ENCODE data around the gene KIAA0930. TPM values are rescaled to one million over a fixed set of nuclear protein-coding genes. Genes with fewer than 3 reads are reported as not detected.

The KIAA0930 gene
- polyA plus RNA-seq, 1 of the 3 experiments (the other 2 are of a cell fraction), result 80.8 TPM

DNA sequence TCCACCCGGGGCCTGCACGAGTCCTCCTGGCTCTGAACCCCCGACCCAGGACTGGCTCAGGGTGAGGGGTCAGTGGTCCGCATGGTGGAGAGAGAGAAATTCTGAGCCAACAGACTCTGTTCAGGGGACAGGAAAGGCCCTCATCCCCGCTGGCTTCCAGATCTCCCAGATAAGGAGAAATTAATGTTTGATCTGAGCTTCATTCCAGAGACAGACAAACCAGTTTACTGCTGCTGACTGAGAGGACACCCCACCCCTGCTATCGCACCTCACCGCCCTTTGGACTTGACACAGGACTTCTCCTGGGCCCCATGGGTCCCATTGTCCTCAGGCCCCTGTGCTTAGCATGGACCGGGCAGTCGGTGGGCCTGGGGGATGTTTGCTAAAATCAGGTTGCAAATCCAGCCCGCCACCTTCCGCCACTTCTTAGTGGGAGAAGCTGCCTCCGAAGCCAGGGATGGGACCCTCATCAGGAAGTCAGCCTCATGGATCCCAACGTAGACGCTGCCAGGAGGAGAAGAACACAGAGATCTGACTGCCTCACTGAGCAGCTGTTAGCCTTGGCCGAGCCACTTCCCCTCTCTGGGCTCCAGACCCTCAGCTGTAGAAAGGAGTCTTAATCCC, 32.9 kb upstream of the KIAA0930 start:
- Histone ChIP-seq H3K4me3 (ENCODE audit: low read depth in 2 of 2, low read length in 1 of 2) (no peak overlapping the region), H3K27me3 (ENCODE audit: insufficient read depth) (no peaks in the 10 kb centered on the region), H3K9ac (no peak overlapping the region), H2AFZ (ENCODE audit: low read depth) (no peak overlapping the region), H3K36me3 (replicated peaks in 1 of 2; ENCODE audit: control insufficient read depth in 1 of 2, insufficient read depth in 2 of 2, low read length in 1 of 2) (no peaks in the 10 kb centered on the region), H3K79me2 (ENCODE audit: insufficient read depth) (no peaks in the 10 kb centered on the region), H3K4me1 (ENCODE audit: control insufficient read depth in 1 of 2, insufficient read depth in 2 of 2, low read depth in 1 of 2, low read length in 1 of 2) (peaks cover 0 to 5% of the 10 kb centered on the region in 2 experiments; a peak in 1 of 4 replicates), H3K9me2 (no peaks in the 10 kb centered on the region), H4K20me1 (ENCODE audit: insufficient read depth) (no peaks in the 10 kb centered on the region), H3K4me2 (no peak overlapping the region), H3F3A (replicated peaks; ENCODE audit: insufficient read depth) (no peaks in the 10 kb centered on the region), H3K9me3 (no peaks in the 10 kb centered on the region), H3K27ac (ENCODE audit: low read depth in 2 of 2, low read length in 1 of 2) (no peak overlapping the region)
- CTCF ChIA-PET, result interaction anchor here (0.7 to 3.7 kb wide), 4 partner anchors 65 to 280 kb away, joined by 3 to 23 read pairs (median 4); no protein-coding TSS in a partner anchor
- TF ChIP-seq, protein P1, sequence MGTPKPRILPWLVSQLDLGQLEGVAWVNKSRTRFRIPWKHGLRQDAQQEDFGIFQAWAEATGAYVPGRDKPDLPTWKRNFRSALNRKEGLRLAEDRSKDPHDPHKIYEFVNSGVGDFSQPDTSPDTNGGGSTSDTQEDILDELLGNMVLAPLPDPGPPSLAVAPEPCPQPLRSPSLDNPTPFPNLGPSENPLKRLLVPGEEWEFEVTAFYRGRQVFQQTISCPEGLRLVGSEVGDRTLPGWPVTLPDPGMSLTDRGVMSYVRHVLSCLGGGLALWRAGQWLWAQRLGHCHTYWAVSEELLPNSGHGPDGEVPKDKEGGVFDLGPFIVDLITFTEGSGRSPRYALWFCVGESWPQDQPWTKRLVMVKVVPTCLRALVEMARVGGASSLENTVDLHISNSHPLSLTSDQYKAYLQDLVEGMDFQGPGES (IDR thresholded peaks at IDR 0.05; ENCODE audit: low read depth, low read length), result no peak
- TF ChIP-seq FOSL2 (IDR thresholded peaks at IDR 0.05; ENCODE audit: borderline replicate concordance, low read depth), result no peak
- TF ChIP-seq YY1 (IDR thresholded peaks at IDR 0.05; ENCODE audit: low read depth), result no peak
- TF ChIP-seq, protein P2, sequence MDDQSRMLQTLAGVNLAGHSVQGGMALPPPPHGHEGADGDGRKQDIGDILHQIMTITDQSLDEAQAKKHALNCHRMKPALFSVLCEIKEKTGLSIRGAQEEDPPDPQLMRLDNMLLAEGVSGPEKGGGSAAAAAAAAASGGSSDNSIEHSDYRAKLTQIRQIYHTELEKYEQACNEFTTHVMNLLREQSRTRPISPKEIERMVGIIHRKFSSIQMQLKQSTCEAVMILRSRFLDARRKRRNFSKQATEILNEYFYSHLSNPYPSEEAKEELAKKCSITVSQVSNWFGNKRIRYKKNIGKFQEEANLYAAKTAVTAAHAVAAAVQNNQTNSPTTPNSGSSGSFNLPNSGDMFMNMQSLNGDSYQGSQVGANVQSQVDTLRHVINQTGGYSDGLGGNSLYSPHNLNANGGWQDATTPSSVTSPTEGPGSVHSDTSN (IDR thresholded peaks at IDR 0.05), result no peak
- no peak for TF ChIP-seq RFX5 (IDR thresholded peaks at IDR 0.05; ENCODE audit: low read length)
- TF ChIP-seq TCF12 (IDR thresholded peaks at IDR 0.05), result no peak
- no peak for TF ChIP-seq FOXM1 (IDR thresholded peaks at IDR 0.05; ENCODE audit: low read depth)
- no peak for TF ChIP-seq USF2 (IDR thresholded peaks at IDR 0.05; ENCODE audit: borderline replicate concordance, low read depth, low read length)
- TF ChIP-seq GATA2 (CRISPR knock-in tag; IDR thresholded peaks at IDR 0.05), result no peak
- TF ChIP-seq RCOR1 (IDR thresholded peaks at IDR 0.05; ENCODE audit: low read length), result no peak
- TF ChIP-seq, protein P3, sequence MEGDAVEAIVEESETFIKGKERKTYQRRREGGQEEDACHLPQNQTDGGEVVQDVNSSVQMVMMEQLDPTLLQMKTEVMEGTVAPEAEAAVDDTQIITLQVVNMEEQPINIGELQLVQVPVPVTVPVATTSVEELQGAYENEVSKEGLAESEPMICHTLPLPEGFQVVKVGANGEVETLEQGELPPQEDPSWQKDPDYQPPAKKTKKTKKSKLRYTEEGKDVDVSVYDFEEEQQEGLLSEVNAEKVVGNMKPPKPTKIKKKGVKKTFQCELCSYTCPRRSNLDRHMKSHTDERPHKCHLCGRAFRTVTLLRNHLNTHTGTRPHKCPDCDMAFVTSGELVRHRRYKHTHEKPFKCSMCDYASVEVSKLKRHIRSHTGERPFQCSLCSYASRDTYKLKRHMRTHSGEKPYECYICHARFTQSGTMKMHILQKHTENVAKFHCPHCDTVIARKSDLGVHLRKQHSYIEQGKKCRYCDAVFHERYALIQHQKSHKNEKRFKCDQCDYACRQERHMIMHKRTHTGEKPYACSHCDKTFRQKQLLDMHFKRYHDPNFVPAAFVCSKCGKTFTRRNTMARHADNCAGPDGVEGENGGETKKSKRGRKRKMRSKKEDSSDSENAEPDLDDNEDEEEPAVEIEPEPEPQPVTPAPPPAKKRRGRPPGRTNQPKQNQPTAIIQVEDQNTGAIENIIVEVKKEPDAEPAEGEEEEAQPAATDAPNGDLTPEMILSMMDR (IDR thresholded peaks at IDR 0.05), result no peak
- no peak for TF ChIP-seq ELF1 (IDR thresholded peaks at IDR 0.05)
- TF ChIP-seq NFIC (IDR thresholded peaks at IDR 0.05; ENCODE audit: borderline replicate concordance), result no peak
- TF ChIP-seq, protein P4, sequence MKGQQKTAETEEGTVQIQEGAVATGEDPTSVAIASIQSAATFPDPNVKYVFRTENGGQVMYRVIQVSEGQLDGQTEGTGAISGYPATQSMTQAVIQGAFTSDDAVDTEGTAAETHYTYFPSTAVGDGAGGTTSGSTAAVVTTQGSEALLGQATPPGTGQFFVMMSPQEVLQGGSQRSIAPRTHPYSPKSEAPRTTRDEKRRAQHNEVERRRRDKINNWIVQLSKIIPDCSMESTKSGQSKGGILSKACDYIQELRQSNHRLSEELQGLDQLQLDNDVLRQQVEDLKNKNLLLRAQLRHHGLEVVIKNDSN (IDR thresholded peaks at IDR 0.05; ENCODE audit: borderline replicate concordance, low read depth), result no peak
- POLR2A ChIA-PET, result no interaction called here
- no peak for DNase-seq
- 90% methylated on average over 9 of the region's 15 CpGs for WGBS (ENCODE audit: low lambda C conversion rate)
